ENCODE data around the gene TRMT2B.
"Not testable (repeated sequence)": the region's sequence is repeated elsewhere in the genome, so short reads cannot be mapped to it uniquely, and the experiment has no call there.

Gene TRMT2B

GRCh38 chrX:101037231-101037630, 14.7 kb downstream of the TRMT2B start:
- no peak overlapping the region for H3K4me3 ChIP-seq (ENCODE audit: low read depth, low read length)
- DNase-seq (ENCODE audit: low read depth), result no peak
- TF ChIP-seq CTCF (IDR thresholded peaks at IDR 0.05; ENCODE audit: insufficient read depth, low read depth, low read length, missing control alignments), result no peak

GRCh38 chrX:101029665-101030064, 22.2 kb downstream of the TRMT2B start:
- TF ChIP-seq CTCF (IDR thresholded peaks at IDR 0.05; ENCODE audit: insufficient read depth, low read depth, low read length, missing control alignments), result no peak
- no peak overlapping the region for H3K4me3 ChIP-seq (ENCODE audit: low read depth, low read length)
- no peak for DNase-seq (ENCODE audit: low read depth)

- TF ChIP-seq CTCF (IDR thresholded peaks at IDR 0.05; ENCODE audit: insufficient read depth, low read depth, low read length, missing control alignments), result no peak
- H3K4me3 ChIP-seq (ENCODE audit: low read depth, low read length), result no peak overlapping the region
- no peak for DNase-seq (ENCODE audit: low read depth)
Measured at GRCh38 chrX:101028562-101028961, 23.3 kb downstream of the TRMT2B start.

GRCh38 chrX:101025126-101025525, 26.8 kb downstream of the TRMT2B start:
- DNase-seq (ENCODE audit: low read depth), result no peak
- no peak overlapping the region for H3K4me3 ChIP-seq (ENCODE audit: low read depth, low read length)
- no peak for TF ChIP-seq CTCF (IDR thresholded peaks at IDR 0.05; ENCODE audit: insufficient read depth, low read depth, low read length, missing control alignments)

- no peak for TF ChIP-seq CTCF (IDR thresholded peaks at IDR 0.05; ENCODE audit: insufficient read depth, low read depth, low read length, missing control alignments)
- DNase-seq (ENCODE audit: low read depth), result no peak
- H3K4me3 ChIP-seq (ENCODE audit: low read depth, low read length), result no peak overlapping the region
Measured at GRCh38 chrX:101022020-101022419, 29.9 kb downstream of the TRMT2B start.

GRCh38 chrX:101012031-101012430, 39.9 kb downstream of the TRMT2B start:
- not testable (repeated sequence) for H3K4me3 ChIP-seq (ENCODE audit: low read depth, low read length); DNase-seq (ENCODE audit: low read depth)

- TF ChIP-seq CTCF (IDR thresholded peaks at IDR 0.05; ENCODE audit: insufficient read depth, low read depth, low read length, missing control alignments), result no peak
- no peak for DNase-seq (ENCODE audit: low read depth)
- no peak overlapping the region for H3K4me3 ChIP-seq (ENCODE audit: low read depth, low read length)
Measured at GRCh38 chrX:101009090-101009489, 42.8 kb downstream of the TRMT2B start.
